Gastroesophageal sphincter (tissue), 4 donors: ENCODE results near the gene GJC1. TPM values are rescaled to one million over a fixed set of nuclear protein-coding genes. Genes with fewer than 3 reads are reported as not detected.

Experiments used
- ATAC-seq: fragments of 150-250 bp; one replicate; pipeline ENCODE4 v1.9.1; 2016; ENCODE audit warnings: mild to moderate bottlenecking, moderate library complexity
- H3K27ac ChIP-seq, 4 donors: fragments of 200-600 bp; sonication (generic) in 3 of 4; 1 replicate in 3 of 4; 2 replicates in 1 of 4; pipeline ENCODE4 v1.5.1; 2016 to 2019
- H3K27me3 ChIP-seq: fragments of 200-600 bp; sonication (generic); one replicate; pipeline ENCODE4 v1.5.1; 2019
- H3K36me3 ChIP-seq, 2 donors: fragments of 200-600 bp; sonication (generic); one replicate each; pipeline ENCODE4 v1.5.1; 2019; ENCODE audit warnings: control low read depth in 1 of 2
- H3K4me1 ChIP-seq, 3 donors: fragments of 200-600 bp; sonication (generic); 1 replicate in 2 of 3; 2 replicates in 1 of 3; pipeline ENCODE4 v1.5.1; 2016 to 2019; ENCODE audit warnings: control low read depth in 2 of 3
- H3K4me3 ChIP-seq, 2 donors: fragments of 200-600 bp; sonication (generic); one replicate each; pipeline ENCODE4 v1.5.1; 2019; ENCODE audit warnings: mild to moderate bottlenecking in 1 of 2, moderate library complexity in 1 of 2
- H3K9me3 ChIP-seq, 3 donors: fragments of 200-600 bp; sonication (generic); one replicate each; pipeline ENCODE4 v1.5.1; 2017 to 2019; ENCODE audit warnings: control low read depth in 2 of 3
- EP300 ChIP-seq: sonication (generic); formaldehyde crosslinking; IDR thresholded peaks from one replicate; pipeline ENCODE4 v1.6.1; 2017; ENCODE audit warnings: antibody characterized with exemption, mild to moderate bottlenecking
- POLR2A ChIP-seq, 2 donors: fragments of 450-650 bp; IDR thresholded peaks; one replicate each; pipeline ENCODE4 v1.6.1; 2017; ENCODE audit warnings: antibody characterized with exemption in 2 of 2, mild to moderate bottlenecking in 2 of 2, moderate library complexity in 1 of 2
- POLR2AphosphoS5 ChIP-seq: sonication (generic); formaldehyde crosslinking; IDR thresholded peaks from one replicate; pipeline ENCODE4 v1.6.1; 2017; ENCODE audit warnings: antibody characterized with exemption
- WGBS, 2 donors: methylation state at CpG; one replicate each; pipeline ENCODE4 v1.1.5; 2018; ENCODE audit warnings: low coverage in 1 of 2; 5-methylcytosine and 5-hydroxymethylcytosine counted together
- total RNA-seq, 4 donors: library from RNA; depleted of rRNA; stranded (reverse); fragments of >200 nt; gene quantifications; one replicate each; pipeline ENCODE4 v1.1.0, GENCODE V29; 2016
- TF ChIP-seq, protein P1 (sequence below), 4 experiments: fragments of 200-600 bp in 2 of 4; fragments of 450-650 bp in 2 of 4; sonication (generic) in 1 of 4; IDR thresholded peaks; one replicate each; pipeline ENCODE4 v1.5.1; 2017 to 2019; ENCODE audit warnings: antibody characterized with exemption in 4 of 4, mild to moderate bottlenecking in 2 of 4, moderate library complexity in 2 of 4

GJC1 gene
- total RNA-seq, 4 donors from 2014 or later: 28.2 to 78.3 (median 44.5) TPM

DNA sequence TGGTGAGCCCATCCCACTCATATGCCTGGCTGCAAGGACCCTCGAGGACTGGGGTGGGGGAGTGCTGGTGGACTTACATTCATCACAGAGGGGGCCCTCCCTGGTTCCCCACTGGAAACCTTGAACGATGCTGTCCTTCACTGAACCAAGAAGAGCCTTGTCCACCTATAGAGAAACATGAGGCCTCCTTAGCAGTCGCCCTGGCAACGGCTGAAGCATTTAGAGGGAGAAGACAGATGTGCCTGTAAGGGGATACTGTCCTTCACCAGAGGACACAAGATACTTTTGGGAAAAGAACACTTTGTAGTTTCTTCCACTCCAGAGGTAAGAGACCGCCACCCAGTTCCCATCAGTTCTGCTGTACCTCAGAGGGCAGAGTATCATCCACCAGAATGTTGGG lies 24.1 kb upstream of the GJC1 start:
- WGBS, 2 donors: 100% methylated on average over 2 of the region's 5 CpGs; no CpG with 5 or more reads in 1 of the 2 donors
- Histone ChIP-seq H3K27ac (no peak overlapping the region), H3K36me3 (peaks cover 4 to 99% of the 10 kb centered on the region in 2 donors), H3K4me1 (no peaks in the 10 kb centered on the region), H3K27me3 (no peaks in the 10 kb centered on the region), H3K4me3 (no peak overlapping the region), H3K9me3 (no peaks in the 10 kb centered on the region)
- ATAC-seq: no peak
- TF ChIP-seq POLR2AphosphoS5 (no peak), EP300 (no peak), POLR2A (IDR thresholded peaks at IDR 0.05) (no peak)
- TF ChIP-seq, protein P1, sequence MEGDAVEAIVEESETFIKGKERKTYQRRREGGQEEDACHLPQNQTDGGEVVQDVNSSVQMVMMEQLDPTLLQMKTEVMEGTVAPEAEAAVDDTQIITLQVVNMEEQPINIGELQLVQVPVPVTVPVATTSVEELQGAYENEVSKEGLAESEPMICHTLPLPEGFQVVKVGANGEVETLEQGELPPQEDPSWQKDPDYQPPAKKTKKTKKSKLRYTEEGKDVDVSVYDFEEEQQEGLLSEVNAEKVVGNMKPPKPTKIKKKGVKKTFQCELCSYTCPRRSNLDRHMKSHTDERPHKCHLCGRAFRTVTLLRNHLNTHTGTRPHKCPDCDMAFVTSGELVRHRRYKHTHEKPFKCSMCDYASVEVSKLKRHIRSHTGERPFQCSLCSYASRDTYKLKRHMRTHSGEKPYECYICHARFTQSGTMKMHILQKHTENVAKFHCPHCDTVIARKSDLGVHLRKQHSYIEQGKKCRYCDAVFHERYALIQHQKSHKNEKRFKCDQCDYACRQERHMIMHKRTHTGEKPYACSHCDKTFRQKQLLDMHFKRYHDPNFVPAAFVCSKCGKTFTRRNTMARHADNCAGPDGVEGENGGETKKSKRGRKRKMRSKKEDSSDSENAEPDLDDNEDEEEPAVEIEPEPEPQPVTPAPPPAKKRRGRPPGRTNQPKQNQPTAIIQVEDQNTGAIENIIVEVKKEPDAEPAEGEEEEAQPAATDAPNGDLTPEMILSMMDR (IDR thresholded peaks at IDR 0.05): no peak

DNA sequence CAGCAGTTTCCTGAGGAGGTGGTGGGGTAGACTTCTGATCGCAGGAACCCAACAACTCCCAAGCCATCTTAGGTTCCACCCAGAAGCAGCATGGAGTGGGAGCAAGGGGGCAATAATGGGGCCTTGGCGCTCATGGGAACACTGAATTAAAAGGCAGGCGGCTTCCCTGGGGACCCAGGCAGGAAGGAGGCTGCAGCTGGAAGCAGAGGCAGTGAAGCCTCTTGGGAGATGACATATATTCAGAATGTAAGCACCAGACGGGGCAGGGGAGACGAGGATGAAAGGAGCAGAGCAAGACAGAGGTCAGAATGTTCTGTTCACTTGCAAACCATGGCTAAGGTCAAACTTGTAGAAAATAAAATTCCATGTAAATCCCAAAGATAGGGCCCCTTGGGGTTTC lies 20.5 kb upstream of the GJC1 start:
- no peaks in the 10 kb centered on the region for H3K27me3 ChIP-seq
- H3K9me3 ChIP-seq: no peaks in the 10 kb centered on the region
- H3K27ac ChIP-seq: peak overlapping the region in 3 of 4 donors; percentile 19 to 33 (median 31)
- no peak overlapping the region for H3K4me3 ChIP-seq
- WGBS, 2 donors: 68 to 72% methylated on average over 3 to 4 of the region's 5 CpGs
- TF ChIP-seq POLR2AphosphoS5: no peak
- no peak for TF ChIP-seq POLR2A (IDR thresholded peaks at IDR 0.05)
- TF ChIP-seq, protein P1 (IDR thresholded peaks at IDR 0.05): no peak
- no peak for TF ChIP-seq EP300
- H3K4me1 ChIP-seq: no peaks in the 10 kb centered on the region
- peaks cover 4 to 66% of the 10 kb centered on the region in 2 donors for H3K36me3 ChIP-seq
- ATAC-seq: no peak

DNA sequence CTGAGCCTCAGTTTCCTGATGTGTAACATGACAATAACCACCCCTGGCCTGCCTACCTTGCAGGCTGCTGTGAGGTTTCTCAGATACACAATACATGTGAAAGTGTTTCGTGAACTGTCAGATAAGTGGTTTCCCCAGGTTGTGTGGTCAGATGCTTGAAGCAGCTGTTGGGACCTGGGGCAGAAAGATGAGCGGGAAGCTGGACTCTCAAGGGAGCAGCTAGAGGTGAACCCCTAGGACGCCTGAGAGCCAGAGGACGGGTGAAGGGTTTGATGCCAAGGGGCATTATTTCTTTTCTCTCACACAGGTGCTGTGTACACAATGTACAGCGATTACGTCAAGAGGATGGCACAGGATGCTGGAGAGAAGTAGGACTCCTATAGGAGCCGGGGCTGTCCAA lies 19.9 kb upstream of the GJC1 start:
- 80 to 90% methylated on average over 2 to 6 of the region's 7 CpGs for WGBS, 2 donors
- Histone ChIP-seq H3K27ac (peak overlapping the region in 3 of 4 donors; percentile 19 to 33 (median 31)), H3K27me3 (no peaks in the 10 kb centered on the region), H3K9me3 (no peaks in the 10 kb centered on the region), H3K36me3 (peaks cover 4 to 60% of the 10 kb centered on the region in 2 donors), H3K4me1 (no peaks in the 10 kb centered on the region), H3K4me3 (no peak overlapping the region)
- TF ChIP-seq POLR2AphosphoS5: no peak
- TF ChIP-seq, protein P1 (IDR thresholded peaks at IDR 0.05): no peak
- no peak for TF ChIP-seq POLR2A (IDR thresholded peaks at IDR 0.05)
- no peak for TF ChIP-seq EP300
- ATAC-seq: no peak

DNA sequence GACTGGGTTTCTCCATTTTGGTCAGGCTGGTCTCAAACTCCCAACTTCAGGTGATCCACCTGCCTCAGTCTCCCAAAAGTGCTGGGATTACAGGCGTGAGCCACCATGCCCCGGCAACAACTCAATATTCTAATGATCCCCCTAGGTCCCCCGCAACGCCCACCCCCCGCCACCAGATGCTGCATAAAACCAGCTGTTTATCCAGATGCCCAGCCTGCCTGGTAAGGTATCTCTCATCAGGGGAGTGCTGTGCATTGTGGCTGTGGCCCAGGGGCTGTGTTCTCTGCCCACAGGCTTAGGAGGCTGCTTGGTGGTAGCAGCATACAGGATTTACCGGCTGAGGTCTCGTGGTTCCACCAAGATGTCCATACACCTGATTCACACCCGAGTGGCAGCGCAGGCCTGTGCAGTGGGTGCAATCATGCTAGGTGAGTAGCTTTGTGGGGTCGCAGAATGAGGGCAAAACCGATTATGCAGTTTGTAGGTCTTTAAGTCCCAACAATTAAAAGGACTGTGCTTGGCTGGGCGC lies 18.9 kb upstream of the GJC1 start:
- no peak for ATAC-seq
- Histone ChIP-seq H3K27me3 (no peaks in the 10 kb centered on the region), H3K4me1 (peaks cover 0 to 7% (median 0%) of the 10 kb centered on the region in 3 donors), H3K27ac (no peak overlapping the region), H3K9me3 (no peaks in the 10 kb centered on the region), H3K4me3 (no peak overlapping the region), H3K36me3 (peaks cover 0 to 50% of the 10 kb centered on the region in 2 donors)
- TF ChIP-seq POLR2AphosphoS5 (no peak), POLR2A (IDR thresholded peaks at IDR 0.05) (no peak), EP300 (no peak)
- TF ChIP-seq, protein P1 (IDR thresholded peaks at IDR 0.05): no peak
- WGBS, 2 donors: 83 to 100% methylated on average over 1 to 2 of the region's 12 CpGs

GRCh38 chr17:44848257-44848795 lies 18.2 kb upstream of the GJC1 start:
- peak overlapping the region in 1 of 4 donors; percentile 17 for H3K27ac ChIP-seq

More at GRCh38 chr17:44848257-44848795, 18.2 kb upstream of the GJC1 start:
- TF ChIP-seq POLR2AphosphoS5 (no peak), POLR2A (IDR thresholded peaks at IDR 0.05) (no peak), EP300 (no peak)
- TF ChIP-seq, protein P1 (IDR thresholded peaks at IDR 0.05): no peak
- WGBS, 2 donors: 60% methylated on average over 5 of the region's 6 CpGs; no CpG with 5 or more reads in 1 of the 2 donors
- Histone ChIP-seq H3K4me3 (no peak overlapping the region), H3K4me1 (peaks cover 0 to 10% (median 0%) of the 10 kb centered on the region in 3 donors), H3K27me3 (no peaks in the 10 kb centered on the region), H3K36me3 (peaks cover 0 to 43% of the 10 kb centered on the region in 2 donors), H3K9me3 (no peaks in the 10 kb centered on the region)
- no peak for ATAC-seq
